Endothelial cell of umbilical vein (primary cell): ENCODE results near the gene CACNA2D3.

ENCODE experiments used
- EZH2 ChIP-seq: IDR thresholded peaks from 2 replicates; pipeline ENCODE4 v1.6.1; 2012; ENCODE audit warnings: borderline replicate concordance, low read depth, mild to moderate bottlenecking, moderate library complexity, low read length, inconsistent platforms; ENCODE audit not compliant: severe bottlenecking
- MYC ChIP-seq: IDR thresholded peaks from one replicate; pipeline ENCODE4 v1.6.1; 2011; ENCODE audit warnings: mild to moderate bottlenecking, low read depth, low read length
- POLR2A ChIP-seq: IDR thresholded peaks from 2 replicates; pipeline ENCODE4 v1.6.1; 2012; ENCODE audit warnings: low read depth, mild to moderate bottlenecking, control low read depth, low read length
- POLR2AphosphoS5 ChIP-seq: IDR thresholded peaks from 2 replicates; pipeline ENCODE4 v1.6.1; 2012; ENCODE audit warnings: low read depth, mild to moderate bottlenecking, control low read depth, low read length, moderate library complexity; ENCODE audit not compliant: insufficient read depth
- TF ChIP-seq, protein P1 (sequence below), 2 donors: IDR thresholded peaks; 1 replicate in 1 of 2; 2 replicates in 1 of 2; pipeline ENCODE4 v1.5.1; 2011; ENCODE audit warnings: low read length in 2 of 2, mild to moderate bottlenecking in 2 of 2, moderate library complexity in 2 of 2, control low read depth in 1 of 2, inconsistent platforms in 1 of 2, low read depth in 1 of 2; ENCODE audit not compliant: insufficient read depth in 1 of 2; ENCODE audit errors: extremely low read depth in 1 of 2
- TF ChIP-seq, protein P2 (sequence below): IDR thresholded peaks from 2 replicates; pipeline ENCODE4 v1.6.1; 2011; ENCODE audit not compliant: insufficient read depth, insufficient read length

DNA sequence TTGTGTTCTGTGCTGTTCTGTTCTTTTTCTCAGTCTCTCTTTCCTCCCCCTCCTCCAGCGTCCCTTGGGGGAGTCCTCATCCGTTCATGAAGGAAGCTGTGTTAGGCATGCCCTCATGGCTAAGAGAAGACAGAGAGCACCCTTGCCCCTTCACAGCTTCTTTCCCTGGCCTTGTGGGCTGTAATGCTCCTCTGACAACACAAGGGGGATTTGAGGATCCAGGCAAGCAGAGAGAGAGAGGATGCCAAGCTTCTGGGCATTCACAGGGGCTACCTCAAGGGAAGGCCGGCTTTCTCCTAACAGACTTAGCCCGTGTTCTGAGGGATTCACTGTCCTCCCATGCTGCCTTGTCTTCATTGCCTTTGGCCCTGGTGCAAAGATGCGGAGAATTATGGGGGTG, 416.0 kb downstream of the CACNA2D3 start:
- TF ChIP-seq, protein P1, sequence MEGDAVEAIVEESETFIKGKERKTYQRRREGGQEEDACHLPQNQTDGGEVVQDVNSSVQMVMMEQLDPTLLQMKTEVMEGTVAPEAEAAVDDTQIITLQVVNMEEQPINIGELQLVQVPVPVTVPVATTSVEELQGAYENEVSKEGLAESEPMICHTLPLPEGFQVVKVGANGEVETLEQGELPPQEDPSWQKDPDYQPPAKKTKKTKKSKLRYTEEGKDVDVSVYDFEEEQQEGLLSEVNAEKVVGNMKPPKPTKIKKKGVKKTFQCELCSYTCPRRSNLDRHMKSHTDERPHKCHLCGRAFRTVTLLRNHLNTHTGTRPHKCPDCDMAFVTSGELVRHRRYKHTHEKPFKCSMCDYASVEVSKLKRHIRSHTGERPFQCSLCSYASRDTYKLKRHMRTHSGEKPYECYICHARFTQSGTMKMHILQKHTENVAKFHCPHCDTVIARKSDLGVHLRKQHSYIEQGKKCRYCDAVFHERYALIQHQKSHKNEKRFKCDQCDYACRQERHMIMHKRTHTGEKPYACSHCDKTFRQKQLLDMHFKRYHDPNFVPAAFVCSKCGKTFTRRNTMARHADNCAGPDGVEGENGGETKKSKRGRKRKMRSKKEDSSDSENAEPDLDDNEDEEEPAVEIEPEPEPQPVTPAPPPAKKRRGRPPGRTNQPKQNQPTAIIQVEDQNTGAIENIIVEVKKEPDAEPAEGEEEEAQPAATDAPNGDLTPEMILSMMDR (IDR thresholded peaks at IDR 0.05; ENCODE audit: extremely low read depth in 1 of 2, insufficient read depth in 1 of 2, low read depth in 1 of 2, low read length in 2 of 2), result no peak
- TF ChIP-seq, protein P2, sequence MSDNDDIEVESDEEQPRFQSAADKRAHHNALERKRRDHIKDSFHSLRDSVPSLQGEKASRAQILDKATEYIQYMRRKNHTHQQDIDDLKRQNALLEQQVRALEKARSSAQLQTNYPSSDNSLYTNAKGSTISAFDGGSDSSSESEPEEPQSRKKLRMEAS, result no peak
- TF ChIP-seq POLR2AphosphoS5 (no peak), POLR2A (no peak), MYC (no peak), EZH2 (no peak)
